ENCODE data around the gene CEP164.
A peak's percentile ranks its signal among the peaks of the same experiment; 100 is the strongest.

CEP164 gene

DNA sequence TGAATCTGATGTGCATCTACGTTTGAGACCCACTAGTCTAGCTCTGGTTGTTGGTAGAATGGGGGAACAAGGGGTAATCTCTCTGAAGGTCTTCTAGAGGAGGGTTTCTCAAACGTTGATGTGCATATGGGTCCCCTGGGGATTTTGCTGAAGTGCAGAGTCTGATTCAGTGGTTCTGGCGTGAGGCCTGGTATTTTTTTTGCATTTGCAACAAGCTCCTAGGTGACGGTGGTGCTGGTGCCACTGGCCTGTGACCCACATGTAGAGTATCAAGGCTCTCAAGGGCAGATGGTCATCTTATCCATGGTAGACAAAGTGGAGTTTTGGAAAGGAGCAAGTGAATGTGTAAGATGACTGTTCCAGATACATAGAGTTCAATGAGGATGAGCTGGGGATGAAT lies 97.1 kb downstream of the CEP164 start:
- no peak for DNase-seq

DNA sequence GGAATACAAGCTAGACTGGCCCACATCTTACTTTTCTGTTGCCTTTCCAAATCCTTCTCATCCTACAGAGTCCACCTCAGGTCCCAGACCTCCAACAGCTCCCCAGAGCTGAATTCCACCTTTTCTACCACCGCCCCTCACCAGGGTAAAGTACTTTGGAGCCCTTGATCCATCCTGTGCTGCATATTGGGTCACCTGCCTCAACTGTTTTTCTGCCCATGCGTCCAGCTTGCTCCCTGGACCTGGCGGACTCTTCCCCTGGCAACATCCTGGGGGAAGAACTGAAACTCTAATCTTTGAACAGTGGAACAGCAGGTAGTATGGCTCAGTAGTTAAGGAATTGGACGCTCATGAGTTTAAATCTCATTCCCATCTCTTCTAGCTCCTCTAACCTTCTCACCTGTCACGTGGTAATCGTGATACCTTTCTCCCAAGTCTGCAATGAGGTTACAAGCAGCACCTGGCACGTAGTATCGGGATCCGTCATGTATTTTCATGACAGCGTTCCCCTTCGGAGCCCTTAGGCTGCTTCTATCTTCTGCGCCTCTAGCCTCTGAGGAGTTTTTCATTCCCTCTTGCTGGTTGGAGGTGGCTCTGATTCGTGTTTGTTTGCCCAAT lies 98.1 kb downstream of the CEP164 start:
- no peak for DNase-seq

DNA sequence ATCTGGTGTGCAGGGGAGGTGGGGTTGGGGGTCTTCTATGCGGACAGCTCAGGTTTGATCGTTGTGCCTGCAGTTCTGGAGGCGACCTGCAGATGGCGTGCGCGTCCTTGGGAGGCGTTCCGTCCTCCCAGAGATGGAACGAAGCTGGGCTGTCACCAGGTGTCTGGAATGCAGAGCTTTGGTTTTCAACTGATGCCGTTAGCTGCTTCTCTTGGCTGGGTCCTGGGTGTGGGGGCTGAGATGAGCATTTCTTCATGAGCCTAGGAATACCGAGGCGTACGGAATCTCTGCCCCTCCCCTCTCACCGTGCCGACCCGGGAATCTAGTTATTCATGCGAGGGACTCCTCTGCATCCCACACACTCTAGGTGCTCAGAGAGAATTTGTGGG lies 98.6 kb downstream of the CEP164 start:
- peak; percentile 41 for DNase-seq

DNA sequence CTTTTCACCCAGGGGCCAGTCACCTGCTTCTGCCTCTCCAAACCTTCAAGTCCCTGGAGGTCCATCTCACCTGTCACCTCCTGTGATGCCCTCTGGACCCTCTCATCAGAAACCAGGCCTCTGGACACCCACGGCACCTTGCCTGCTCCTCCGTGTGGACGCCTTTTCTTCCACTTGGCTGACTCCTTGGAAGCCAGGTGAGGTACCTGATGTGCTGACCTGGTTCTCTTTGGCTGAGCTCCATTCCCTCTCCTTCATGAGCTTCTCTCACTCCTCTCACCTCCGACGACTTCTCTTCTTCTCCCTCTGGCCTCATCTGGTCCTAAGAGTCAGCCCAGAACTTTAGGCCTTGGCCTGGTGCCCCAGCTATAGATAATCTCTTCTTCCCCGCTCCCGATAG lies 99.3 kb downstream of the CEP164 start:
- no peak for DNase-seq

DNA sequence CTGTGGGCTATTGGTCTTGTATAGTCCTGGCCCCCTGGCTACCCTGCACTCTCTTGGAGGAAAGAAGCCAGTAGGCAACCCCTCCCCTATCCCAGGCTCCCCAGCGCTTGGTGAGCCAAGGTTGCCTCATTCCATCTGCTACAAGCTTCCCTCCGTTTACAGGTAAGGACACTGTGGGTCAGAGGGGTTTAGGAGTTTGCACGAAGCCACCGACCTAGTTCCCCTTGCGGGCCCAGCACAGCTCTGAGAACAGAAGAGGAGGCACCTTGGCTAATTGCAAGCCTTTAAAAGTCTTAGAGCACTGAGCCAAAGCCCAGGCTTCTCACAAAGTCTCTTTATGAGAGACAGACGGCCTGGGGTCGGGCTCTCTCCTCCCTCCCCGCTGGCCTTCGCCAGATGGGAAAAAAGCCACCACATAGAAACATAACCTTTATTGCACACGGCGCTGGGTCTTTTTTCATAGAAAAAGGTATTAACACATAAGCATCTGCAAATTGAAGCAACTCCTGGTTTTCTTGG lies 99.8 kb downstream of the CEP164 start:
- DNase-seq, result no peak

DNA sequence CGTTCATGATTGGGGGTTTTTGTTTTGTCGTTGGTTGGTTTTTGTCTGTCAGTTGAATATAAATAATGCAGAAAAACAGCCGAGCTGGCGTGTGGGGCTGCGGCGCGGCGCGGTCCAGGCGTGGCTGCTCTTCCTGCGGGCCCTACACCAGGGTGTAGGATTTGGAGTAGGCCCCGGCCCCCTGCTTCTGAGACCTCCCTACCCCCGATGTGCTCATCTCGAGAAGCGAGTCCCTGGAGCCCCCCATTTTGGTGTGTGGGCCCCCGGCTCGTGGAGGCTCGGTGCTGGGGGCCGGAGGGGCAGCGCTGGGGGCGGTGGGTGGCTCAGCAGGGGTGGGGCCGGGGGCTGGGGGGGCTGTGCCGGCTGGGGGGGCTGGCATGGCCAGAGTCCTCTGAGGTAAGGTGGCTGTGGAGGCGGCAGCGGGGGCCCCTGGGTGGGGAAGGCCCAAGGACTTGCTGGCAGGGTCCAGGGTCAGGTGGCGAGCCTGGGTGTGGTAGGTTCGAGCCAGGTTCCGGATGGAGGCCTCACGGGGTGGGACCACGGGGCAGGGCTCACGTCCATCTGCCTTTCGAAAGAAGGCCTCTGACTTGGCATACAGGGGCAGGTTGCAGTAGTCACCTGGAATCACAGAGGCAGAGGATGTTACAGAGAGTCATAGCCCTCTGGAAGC lies 100.7 kb downstream of the CEP164 start:
- DNase-seq, result no peak

DNA sequence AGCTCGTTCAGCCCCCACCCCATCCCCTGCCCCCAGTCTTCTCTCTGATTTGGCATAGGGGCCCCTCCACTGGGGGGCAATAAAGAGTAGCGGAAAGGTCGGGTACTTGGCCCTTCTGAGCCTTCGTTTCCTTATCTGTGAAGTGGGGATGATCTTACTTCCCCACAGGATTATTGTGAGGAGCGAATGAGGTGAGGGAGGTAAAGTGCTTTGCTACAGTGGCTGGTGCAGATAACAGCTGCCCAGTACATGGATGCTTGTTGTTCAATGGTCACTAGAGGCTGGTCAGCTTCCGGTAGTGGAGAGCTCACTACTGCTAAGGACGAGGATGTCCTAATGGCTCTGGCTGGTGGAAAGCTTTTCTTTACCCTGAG lies 101.2 kb downstream of the CEP164 start:
- DNase-seq, result no peak

DNA sequence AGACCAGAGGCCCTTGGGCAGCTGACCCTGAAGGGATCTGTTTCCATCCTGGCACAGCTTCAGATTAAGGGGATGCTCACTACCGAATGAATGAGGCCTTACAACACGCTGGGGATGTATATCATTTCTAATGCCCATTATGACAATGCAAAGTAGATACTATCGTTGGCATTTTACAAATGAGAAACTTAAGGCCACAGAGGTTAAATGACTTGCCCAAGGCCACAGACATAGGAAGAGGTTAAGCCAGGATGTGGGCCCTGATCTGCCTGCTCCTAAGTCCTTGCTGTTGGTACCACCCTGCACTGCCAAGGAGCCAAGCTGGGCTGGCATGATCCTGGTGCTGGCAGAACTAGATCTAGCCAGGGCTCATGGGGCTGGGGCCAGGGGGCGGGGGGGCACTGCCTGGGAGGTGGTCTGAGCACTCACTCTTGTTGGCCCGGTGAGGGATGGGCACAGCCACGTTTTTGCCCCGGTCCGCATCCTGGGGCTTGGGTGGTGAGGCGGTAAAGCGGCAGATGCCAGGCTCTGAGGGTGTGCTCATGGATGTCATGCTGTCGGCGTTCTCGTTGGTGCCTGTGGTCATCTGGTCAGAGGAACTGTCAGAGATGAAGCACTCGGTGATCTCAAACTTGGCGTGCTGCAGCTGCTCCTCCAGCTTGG lies 102.8 kb downstream of the CEP164 start:
- no peak for DNase-seq

DNA sequence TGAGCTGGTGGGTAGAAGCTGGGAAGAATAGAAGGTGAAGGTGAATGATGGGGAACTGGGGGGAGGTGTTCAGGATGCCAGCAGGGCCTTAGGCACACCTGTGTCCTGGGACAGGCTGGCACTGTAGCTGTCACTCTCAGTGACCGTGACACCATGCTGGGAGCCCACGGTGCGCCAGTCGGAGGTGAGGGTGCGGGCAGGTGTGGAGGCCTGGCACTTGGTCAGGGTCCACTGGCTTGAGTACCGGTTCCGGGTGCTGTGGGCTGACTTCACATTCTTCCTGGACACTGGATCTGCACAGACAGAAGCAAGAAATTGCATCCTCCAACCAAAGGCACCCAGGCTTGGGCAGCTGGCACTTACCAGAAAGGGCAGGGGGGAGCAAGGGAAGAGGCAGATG lies 103.8 kb downstream of the CEP164 start:
- DNase-seq, result no peak

DNA sequence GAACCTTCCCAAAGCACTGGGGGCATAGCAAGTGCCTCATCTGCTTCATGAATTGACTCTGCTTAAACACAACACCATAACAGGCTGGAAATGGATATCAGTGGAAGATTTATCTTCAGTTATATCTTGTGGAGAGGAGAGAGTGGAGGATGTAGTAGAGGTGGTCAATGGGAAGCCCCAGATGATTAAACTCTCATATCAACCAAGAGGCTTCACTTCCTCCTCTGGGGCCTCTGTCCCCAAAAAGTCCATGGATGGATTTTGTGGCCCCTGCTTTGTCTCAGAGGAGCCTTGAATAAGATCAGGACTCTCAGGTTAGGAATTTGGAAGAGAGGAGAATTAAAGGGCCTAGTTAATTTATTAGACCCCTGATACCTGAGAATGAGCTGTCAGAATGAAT lies 106.1 kb downstream of the CEP164 start:
- DNase-seq, result no peak

DNA sequence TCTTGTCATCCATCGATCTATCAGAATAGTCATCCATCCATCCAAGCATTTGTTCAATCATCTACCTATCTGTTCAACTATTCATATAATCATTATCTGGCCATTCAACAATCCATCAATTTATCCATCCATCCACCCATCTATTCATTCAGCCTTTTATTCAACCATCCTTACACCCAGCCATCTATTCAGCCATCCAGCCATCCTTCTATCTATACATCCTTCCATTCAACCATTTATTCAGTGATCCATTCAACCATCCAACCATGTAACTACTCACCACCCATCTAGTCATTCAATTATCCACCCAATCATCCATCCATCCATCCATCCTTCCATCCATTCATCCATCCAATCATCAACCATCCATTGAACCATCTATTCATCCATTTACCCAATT lies 106.8 kb downstream of the CEP164 start:
- no peak for DNase-seq

DNA sequence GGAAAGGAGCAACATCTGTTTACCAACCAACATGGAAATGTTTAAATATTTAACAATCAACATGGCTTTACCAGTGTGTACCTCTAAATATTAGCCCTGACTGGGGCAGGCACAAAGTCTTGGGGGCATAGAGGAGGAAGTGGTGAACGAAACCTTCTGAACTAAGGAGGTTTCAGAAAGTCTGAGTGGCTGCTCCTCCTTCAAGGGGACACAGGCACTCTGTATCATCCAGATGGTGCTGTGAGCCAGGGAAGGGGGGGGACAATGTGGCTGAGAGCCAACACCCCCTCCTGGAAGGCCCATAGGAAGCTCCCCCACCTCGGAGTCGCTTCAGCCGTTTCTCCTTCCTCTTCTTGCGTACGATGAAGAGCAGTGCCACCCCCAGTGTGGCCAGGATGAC lies 107.7 kb downstream of the CEP164 start:
- no peak for DNase-seq

DNA sequence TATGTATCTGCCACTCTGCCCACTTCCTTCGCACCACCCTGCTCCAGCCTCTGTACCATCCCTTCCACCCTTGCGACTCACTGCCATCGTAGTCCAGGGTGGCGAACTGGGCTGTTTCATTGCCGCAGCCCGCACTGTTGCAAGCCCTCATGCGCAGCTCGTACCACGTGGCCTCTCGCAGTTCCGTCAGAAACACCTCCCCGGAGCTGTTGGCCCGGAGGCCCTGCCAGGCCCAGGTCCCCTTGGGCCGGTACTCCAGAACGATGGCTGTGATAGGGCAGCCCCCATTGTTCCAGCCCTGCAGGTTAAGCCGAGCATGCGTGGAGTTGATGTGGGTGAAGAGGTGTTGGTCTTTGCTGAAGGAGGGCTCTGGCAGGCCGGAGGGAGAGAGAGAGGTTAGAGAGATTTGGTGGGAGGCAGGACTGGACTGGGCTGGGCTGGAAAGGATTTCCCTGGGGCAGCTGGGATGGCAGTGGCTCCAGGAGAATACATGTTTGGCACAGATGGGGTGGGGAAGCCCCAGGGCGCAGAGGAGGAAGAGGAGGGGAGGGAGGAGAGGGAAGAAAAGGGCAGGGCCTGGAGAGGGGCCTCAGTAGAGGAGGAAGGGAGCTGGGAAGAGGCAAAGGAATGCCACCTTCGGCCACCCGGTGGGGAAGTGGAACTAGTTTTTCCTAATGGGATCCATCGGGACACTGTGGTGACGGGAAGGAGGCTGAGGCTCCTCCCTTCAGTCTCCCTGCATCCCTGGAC lies 109.6 kb downstream of the CEP164 start:
- no peak for DNase-seq

DNA sequence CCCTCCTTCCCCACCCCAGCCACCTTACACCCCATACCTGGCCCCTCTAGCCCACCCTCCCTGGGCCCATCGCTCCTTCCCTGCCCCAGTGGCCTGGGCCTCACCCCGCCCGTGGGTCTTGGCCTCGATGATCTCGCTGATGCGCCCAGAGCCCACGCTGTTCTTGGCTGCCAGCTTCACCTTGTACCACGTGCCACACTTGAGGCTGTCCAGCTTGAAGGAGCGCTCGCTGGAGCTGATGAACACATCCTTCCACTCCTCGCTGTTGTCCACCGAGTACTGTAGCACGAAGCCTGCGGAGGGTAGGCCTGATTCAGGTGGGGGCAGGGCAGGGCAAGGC lies 110.1 kb downstream of the CEP164 start:
- DNase-seq, result no peak

DNA sequence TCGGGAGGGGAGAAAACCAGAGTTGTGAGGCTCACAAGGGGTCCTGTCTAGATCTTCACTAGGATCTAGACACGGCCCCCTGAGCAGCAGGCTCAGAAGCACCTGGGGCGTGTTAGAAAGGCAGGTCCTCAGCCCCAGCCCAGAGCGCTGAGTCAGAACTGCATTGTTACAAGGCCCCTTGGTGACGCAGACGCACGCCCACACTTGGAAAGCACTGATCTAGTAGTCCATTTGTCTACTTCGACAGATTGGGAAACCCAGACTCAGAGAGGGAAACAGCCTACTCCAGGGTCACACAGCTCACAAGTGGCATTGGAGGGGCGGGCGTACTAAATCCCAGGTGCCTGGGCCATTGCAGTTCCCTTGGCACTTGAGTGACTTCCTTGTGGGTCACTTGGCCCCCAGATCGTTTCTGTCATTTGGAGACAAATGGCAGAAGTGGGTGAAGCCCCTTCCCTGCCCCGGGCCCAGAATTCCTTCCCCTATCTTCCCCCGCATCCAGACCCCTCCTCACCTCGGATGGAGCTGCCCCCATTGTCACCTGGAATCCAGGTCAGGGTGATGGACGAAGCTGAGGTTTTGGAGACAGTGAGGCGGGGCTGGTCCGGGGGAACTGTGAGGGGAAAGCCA lies 110.8 kb downstream of the CEP164 start:
- no peak for DNase-seq

DNA sequence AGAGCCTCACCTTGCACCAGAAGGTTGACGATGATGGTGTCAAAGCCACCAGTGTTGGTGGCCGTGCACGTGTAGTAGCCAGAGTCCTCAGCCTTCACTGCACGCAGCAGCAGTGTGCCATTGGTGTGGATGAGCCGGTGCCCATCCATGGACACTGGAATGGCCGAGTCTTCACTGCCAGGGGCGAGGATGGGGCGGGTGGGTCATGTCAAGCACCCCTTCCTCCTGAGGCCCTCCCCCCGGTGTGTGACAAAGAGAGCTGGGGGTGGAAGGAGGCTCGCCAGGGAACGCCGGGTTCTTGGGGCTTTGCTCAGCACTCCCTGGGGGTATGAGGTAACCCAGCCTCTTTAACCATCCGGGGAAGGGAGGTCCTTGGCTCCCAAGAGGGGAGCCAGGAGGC lies 111.6 kb downstream of the CEP164 start:
- DNase-seq, result no peak

DNA sequence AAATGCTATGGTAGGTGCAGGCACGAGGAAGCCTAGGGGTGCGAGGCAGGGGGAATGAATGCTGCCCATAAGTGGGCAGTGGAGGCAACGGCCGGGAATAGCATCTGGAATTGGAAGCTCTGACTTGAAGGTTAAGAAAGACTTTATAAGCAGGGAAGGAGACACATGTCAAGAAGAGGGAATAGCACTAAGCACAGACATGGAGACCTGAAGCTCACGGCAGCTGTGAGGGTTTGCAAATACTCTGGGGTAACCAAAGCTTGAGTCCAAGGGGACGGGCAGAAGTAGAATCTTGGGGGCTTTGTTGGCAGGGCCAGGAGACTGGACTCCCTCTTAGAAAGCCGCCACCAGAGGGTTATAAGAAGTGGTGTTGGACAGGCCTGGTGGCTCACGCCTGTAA lies 112.6 kb downstream of the CEP164 start:
- DNase-seq, result no peak

DNA sequence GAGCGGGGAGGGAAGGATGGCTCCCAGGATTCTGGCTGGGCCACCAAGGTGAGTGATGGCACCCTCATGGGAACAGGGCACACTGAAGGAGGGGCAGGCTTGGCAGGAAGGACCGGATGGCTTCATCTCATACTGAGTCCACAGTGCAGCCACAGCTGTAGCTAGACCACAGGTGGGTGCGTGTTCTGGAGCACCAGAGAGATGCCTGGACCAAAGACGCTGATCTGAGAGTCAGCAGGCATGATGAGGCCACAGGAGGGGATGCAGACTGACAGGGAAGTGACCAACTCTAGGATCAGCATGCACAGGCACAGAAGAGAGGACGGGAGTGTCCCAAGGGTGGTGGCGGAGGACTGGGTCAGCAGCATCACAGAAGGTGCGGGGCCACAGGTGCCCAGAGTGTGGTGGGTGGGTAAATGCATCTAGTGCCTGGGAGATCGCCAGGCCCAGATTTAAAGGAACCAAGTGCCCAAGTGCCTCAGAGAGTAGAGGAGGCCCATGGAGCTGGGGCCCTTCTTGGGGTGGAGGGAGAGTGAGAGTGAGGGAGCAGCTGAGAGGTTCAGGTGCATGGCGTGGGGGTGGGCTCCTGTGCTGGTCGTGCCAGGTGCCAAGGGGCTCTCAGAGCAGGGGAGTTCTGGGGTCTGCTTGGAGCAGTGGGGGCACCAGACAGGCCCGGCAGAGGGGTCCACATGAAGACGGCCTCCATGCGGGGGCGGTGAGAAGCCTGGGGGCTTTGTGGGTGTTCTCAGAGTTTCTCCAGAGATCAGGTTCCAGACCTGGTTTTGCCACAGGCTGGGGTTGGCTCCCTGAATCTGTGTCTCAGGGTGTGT lies 113.7 kb downstream of the CEP164 start:
- no peak for DNase-seq

DNA sequence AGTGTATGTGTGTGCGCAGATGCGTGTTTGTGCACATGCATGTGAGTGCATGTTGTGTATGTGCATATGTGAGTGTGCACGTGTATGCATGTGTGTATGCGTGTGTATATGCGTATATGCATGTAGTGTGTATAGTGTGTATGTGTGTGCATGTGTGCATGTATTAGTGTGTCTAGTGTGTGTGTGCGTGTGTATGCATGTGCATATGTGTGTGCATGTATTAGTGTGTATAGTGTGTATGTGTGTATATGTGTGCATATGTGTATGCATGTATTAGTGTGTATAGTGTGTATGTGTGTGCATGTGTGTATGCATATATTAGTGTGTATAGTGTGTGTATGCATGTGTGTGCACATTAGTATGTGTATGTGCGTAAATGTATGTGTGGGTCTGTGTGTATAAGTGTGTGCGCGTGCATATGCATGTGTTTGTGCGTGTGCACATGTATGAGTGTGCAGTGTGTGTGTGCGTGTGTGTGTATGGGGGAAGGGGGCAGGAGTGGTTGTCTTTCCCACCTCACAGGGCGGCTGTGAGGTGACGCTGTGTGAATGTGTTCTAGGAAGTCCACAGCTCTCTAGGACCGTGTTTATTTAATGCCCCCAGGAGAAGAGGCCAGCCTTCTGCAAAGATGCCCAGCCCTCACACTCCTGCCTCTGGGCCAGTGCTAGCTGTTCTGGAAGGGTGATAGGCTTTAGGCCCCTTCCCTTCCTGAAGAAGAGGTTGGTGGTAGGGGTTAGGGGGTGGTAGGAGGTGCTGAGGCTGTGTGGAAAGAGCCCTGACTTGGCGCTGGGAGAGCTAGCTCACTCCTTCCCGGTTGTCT lies 114.6 kb downstream of the CEP164 start:
- DNase-seq, result no peak

DNA sequence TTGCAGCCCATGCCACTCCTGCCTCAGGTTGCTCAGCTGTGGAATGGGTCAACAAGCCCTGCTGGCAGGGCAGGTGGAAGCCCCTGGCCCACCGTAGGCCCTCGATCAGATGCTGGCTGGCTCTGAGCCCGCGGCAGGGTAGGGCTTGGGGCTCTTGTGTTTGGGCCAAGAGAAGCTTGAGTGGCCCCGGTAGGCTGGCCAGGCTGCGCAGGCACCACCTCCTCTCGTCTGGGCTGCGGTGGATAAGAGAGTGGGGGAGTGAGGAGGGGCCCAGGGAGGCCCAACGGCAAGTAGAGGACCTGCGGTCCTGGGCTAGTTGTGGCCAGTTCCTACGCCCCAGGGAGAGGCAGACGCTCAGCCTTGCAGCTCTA lies 115.2 kb downstream of the CEP164 start:
- DNase-seq, result no peak
